A673 (cell line): Measurements from ENCODE around the gene RAPGEF3. TPM values are rescaled to one million over a fixed set of nuclear protein-coding genes. Genes with fewer than 3 reads are reported as not detected.

Source experiments
- BruUV-seq: library from RNA; stranded (reverse); fragments of 400-500 nt; replicated peaks from 2 replicates; lab custom pipeline; 2021; lab: Mats Ljungman, UMichigan
- CTCF ChIA-PET: fragments of 300-600 bp; sonication (Branson Sonifier 250); formaldehyde crosslinking; loops from one replicate; lab custom pipeline; 2022; ENCODE audit warnings: antibody characterized with exemption; lab: Charles Lee
- POLR2A ChIA-PET: fragments of 300-600 bp; sonication (Branson Sonifier 250); formaldehyde crosslinking; loops from one replicate; lab custom pipeline; 2022; ENCODE audit warnings: antibody characterized with exemption; ENCODE audit not compliant: low non-redundant PET; lab: Charles Lee
- DNase-seq: peaks from one replicate; pipeline ENCODE4 v3.0.0-alpha.2; 2015; ENCODE audit warnings: low spot score
- H3K27ac ChIP-seq: fragments of 200-600 bp; sonication (generic); 2 replicates; pipeline ENCODE4 v1.5.1; 2016; ENCODE audit warnings: mixed run types, low read depth, mild to moderate bottlenecking, mixed read lengths, antibody characterized with exemption, low read length; ENCODE audit not compliant: poor library complexity, severe bottlenecking
- H3K27me3 ChIP-seq: fragments of 200-600 bp; sonication (generic); replicated peaks from 2 replicates; pipeline ENCODE4 v1.6.1; 2017; ENCODE audit warnings: mixed run types, low read depth, mild to moderate bottlenecking, mixed read lengths, antibody characterized with exemption, low read length; ENCODE audit not compliant: insufficient read depth, poor library complexity
- H3K36me3 ChIP-seq: fragments of 200-600 bp; sonication (generic); 2 replicates; pipeline ENCODE4 v1.6.1; 2016; ENCODE audit warnings: mixed run types, mild to moderate bottlenecking, mixed read lengths, antibody characterized with exemption, low read length; ENCODE audit not compliant: insufficient read depth, poor library complexity, severe bottlenecking
- H3K4me1 ChIP-seq: fragments of 200-600 bp; sonication (generic); 2 replicates; pipeline ENCODE4 v1.6.1; 2017; ENCODE audit warnings: mixed run types, mild to moderate bottlenecking, mixed read lengths, antibody characterized with exemption, low read length; ENCODE audit not compliant: insufficient read depth, poor library complexity, severe bottlenecking
- H3K4me3 ChIP-seq: fragments of 200-600 bp; sonication (generic); 2 replicates; pipeline ENCODE4 v1.5.1; 2016; ENCODE audit warnings: low read depth, mixed run types, mild to moderate bottlenecking, mixed read lengths, low read length; ENCODE audit not compliant: poor library complexity, severe bottlenecking
- H3K9me3 ChIP-seq: fragments of 200-600 bp; sonication (generic); 2 replicates; pipeline ENCODE4 v1.6.1; 2016; ENCODE audit warnings: mixed run types, low read depth, mild to moderate bottlenecking, mixed read lengths, antibody characterized with exemption, low read length; ENCODE audit not compliant: poor library complexity, severe bottlenecking
- EZH2 ChIP-seq: fragments of 200-600 bp; sonication (generic); IDR thresholded peaks from 2 replicates; pipeline ENCODE4 v1.6.1; 2017; ENCODE audit warnings: borderline replicate concordance, low read depth, mild to moderate bottlenecking, mixed read lengths, antibody characterized with exemption, low read length; ENCODE audit not compliant: poor library complexity, severe bottlenecking
- intact Hi-C: fragments of 100-400 bp; cut with micrococcal nuclease; formaldehyde crosslinking; loops from one replicate; pipeline ENCODE4 v1.10.0; 2022; ENCODE audit not compliant: unreplicated experiment
- total RNA-seq: library from RNA; stranded (reverse); gene quantifications from 2 replicates; pipeline ENCODE4 v1.2.3, GENCODE V29; 2021
- TF ChIP-seq, protein P1 (sequence below): fragments of 300-800, 200-600 bp; sonication (generic); conservative IDR thresholded peaks from 2 replicates; pipeline ENCODE4 v1.5.1; 2017; ENCODE audit warnings: low read depth, mild to moderate bottlenecking, antibody characterized with exemption, low read length, moderate library complexity, mixed read lengths

RAPGEF3 gene
- total RNA-seq, 1 experiment from 2014 or later: 4.3 TPM

DNA sequence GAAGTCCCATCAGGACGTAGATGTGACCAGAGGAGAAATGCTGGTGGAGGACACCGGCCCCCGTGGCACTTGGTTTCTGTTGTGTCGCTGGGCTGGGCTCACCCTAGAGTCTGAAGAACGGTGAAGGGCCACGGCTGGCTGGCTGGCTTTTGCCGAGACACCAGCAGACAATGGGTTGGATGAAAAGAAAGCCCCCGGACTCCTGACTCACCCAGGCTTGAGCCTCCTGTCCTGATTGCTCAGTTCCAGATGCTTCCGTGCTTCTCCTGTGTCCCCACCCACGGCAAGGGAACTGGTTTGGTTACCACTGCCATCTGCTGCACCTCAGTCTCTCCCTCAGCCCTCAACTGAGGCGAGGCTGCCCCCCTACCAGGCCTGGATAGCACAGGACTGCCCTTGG lies 23.0 kb downstream of the RAPGEF3 start:
- TF ChIP-seq EZH2: no peak
- TF ChIP-seq, protein P1, sequence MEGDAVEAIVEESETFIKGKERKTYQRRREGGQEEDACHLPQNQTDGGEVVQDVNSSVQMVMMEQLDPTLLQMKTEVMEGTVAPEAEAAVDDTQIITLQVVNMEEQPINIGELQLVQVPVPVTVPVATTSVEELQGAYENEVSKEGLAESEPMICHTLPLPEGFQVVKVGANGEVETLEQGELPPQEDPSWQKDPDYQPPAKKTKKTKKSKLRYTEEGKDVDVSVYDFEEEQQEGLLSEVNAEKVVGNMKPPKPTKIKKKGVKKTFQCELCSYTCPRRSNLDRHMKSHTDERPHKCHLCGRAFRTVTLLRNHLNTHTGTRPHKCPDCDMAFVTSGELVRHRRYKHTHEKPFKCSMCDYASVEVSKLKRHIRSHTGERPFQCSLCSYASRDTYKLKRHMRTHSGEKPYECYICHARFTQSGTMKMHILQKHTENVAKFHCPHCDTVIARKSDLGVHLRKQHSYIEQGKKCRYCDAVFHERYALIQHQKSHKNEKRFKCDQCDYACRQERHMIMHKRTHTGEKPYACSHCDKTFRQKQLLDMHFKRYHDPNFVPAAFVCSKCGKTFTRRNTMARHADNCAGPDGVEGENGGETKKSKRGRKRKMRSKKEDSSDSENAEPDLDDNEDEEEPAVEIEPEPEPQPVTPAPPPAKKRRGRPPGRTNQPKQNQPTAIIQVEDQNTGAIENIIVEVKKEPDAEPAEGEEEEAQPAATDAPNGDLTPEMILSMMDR: no peak
- POLR2A ChIA-PET: no interaction called here
- no peaks in the 10 kb centered on the region for H3K36me3 ChIP-seq
- intact Hi-C loops: no loop called here
- H3K9me3 ChIP-seq: no peaks in the 10 kb centered on the region
- H3K27me3 ChIP-seq: no peaks in the 10 kb centered on the region
- no TSS peak for BruUV-seq
- no peak overlapping the region for H3K4me3 ChIP-seq
- DNase-seq: no peak
- H3K4me1 ChIP-seq: peaks cover 22% of the 10 kb centered on the region
- peak overlapping the region; percentile 37 for H3K27ac ChIP-seq
- CTCF ChIA-PET: no interaction called here

DNA sequence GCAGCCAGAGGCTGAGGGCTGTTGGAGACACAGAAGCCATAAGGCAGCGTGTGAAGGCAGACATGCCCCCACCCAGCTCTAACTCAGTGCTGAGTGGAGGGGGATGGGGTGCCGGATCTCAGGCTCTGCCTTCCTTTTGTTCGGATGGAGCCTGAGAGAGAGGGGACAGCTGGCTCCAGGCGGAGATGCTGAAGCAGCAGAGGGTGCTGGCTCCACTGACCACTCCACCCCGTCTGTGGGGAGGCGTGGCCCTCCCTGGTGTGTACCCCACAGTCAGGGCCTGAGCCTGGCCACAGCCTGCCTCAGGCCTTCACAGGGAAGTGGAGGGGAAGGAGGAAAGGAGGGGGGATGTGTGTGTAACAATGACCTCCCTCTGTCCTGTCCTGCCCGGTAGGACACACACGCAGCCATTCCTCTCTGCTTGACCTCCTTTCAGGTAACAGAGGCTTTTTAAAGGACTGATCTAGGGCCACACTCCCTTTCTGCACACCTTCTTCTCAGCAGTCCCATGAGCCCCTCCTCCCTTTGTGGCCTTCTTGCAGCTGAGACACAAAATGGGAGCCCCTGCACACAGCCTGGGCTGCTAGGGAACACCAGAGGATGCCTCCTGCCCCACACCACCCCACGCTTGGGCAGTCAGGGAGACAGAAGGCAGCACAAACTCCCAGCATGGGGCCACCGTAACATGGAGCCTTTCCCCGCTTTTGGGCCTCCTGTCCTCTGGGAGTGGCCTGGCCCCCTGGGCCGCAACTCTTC lies 23.8 kb downstream of the RAPGEF3 start:
- no peak for TF ChIP-seq EZH2
- TF ChIP-seq, protein P1: no peak

DNA sequence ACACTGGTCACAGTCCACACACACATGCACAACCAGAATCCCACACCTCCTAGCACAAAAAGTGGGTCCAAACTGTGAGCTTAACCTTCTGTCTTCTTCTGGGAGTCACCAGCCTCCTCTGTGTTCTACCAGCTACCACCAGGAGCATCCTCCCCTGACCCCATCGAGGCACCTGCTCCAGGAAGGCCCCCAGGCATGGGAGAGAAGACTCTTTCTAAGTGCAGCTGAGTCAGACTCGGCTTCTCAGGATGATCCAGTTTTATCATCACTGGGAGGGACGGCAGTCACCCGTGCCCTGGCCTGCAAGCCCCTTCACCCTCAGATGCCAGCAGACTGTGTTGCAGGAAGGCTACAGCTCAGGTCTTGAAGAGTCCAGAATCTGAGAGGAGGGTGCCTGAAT lies 25.5 kb downstream of the RAPGEF3 start:
- BruUV-seq: no TSS peak
- intact Hi-C loops: no loop called here
- Histone ChIP-seq H3K27me3 (no peaks in the 10 kb centered on the region), H3K4me3 (no peak overlapping the region), H3K4me1 (peaks cover 6% of the 10 kb centered on the region), H3K9me3 (no peaks in the 10 kb centered on the region), H3K36me3 (no peaks in the 10 kb centered on the region), H3K27ac (no peak overlapping the region)
- DNase-seq: no peak
- POLR2A ChIA-PET: no interaction called here
- CTCF ChIA-PET: interaction anchor here (1.0 kb wide), 1 partner anchor 36 kb away, joined by 3 read pairs; no protein-coding TSS in a partner anchor
- no peak for TF ChIP-seq EZH2
- TF ChIP-seq, protein P1: no peak

More for the DNA sequence above, 23.8 kb downstream of the RAPGEF3 start:
- no peak for DNase-seq
- intact Hi-C loops: no loop called here
- H3K36me3 ChIP-seq: no peaks in the 10 kb centered on the region
- BruUV-seq: no TSS peak
- no peaks in the 10 kb centered on the region for H3K9me3 ChIP-seq
- H3K4me3 ChIP-seq: no peak overlapping the region
- ChIA-PET POLR2A (no interaction called here), CTCF (no interaction called here)
- H3K27me3 ChIP-seq: no peaks in the 10 kb centered on the region
- no peak overlapping the region for H3K27ac ChIP-seq
- H3K4me1 ChIP-seq: peaks cover 15% of the 10 kb centered on the region
